H1 (cell line): Measurements from ENCODE around the gene ATF7IP2. TPM values are rescaled to one million over a fixed set of nuclear protein-coding genes. Genes with fewer than 3 reads are reported as not detected.

Experiments
- CTCF ChIA-PET: fragments of 300-600 bp; sonication (Branson Sonifier 250); formaldehyde crosslinking; loops from one replicate; lab custom pipeline; 2021; ENCODE audit not compliant: partially characterized antibody; lab: Charles Lee
- POLR2A ChIA-PET: fragments of 300-600 bp; sonication (Branson Sonifier 250); formaldehyde crosslinking; loops from one replicate; lab custom pipeline; 2021; ENCODE audit warnings: inconsistent platforms; ENCODE audit not compliant: partially characterized antibody; lab: Charles Lee
- DNase-seq, 2 experiments: peaks; one replicate each; pipeline versions ENCODE4 v3.0.0 to v3.0.0-alpha.2; 2010 to 2022; ENCODE audit warnings: low spot score in 2 of 2, low read depth in 1 of 2, mixed read lengths in 1 of 2
- FAIRE-seq: peaks from 2 replicates; lab custom pipeline; 2011; peaks lifted over from hg19 to GRCh38; lab: Jason Lieb, UNC
- H2AFZ ChIP-seq: 2 replicates; pipeline ENCODE4 v1.8.1; 2012; ENCODE audit warnings: low read length, inconsistent platforms
- H2AK5ac ChIP-seq: 2 replicates; pipeline ENCODE4 v1.6.1; 2013; ENCODE audit warnings: low read depth, low read length
- H2BK120ac ChIP-seq: replicated peaks from 2 replicates; pipeline ENCODE3; 2013; ENCODE audit warnings: low read depth, low read length, inconsistent platforms
- H2BK12ac ChIP-seq: 2 replicates; pipeline ENCODE4 v1.6.1; 2013; ENCODE audit warnings: low read depth, low read length
- H2BK15ac ChIP-seq: 2 replicates; pipeline ENCODE4 v1.6.1; 2013; ENCODE audit warnings: low read length
- H2BK20ac ChIP-seq: 2 replicates; pipeline ENCODE4 v1.6.1; 2013; ENCODE audit warnings: low read length
- H2BK5ac ChIP-seq: 2 replicates; pipeline ENCODE4 v1.6.1; 2013; ENCODE audit warnings: low read depth, low read length
- H3K14ac ChIP-seq: 2 replicates; pipeline ENCODE4 v1.6.1; 2013; ENCODE audit warnings: inconsistent platforms; ENCODE audit not compliant: insufficient read length
- H3K18ac ChIP-seq: 2 replicates; pipeline ENCODE4 v1.6.1; 2013; ENCODE audit warnings: low read length; ENCODE audit errors: extremely low read depth
- H3K23ac ChIP-seq: 2 replicates; pipeline ENCODE4 v1.6.1; 2013; ENCODE audit warnings: inconsistent platforms; ENCODE audit not compliant: insufficient read length
- H3K23me2 ChIP-seq: 2 replicates; pipeline ENCODE4 v1.6.1; 2013; ENCODE audit warnings: low read depth, low read length
- H3K27ac ChIP-seq: 2 replicates; pipeline ENCODE4 v1.6.1; 2011; ENCODE audit warnings: low read depth, low read length, inconsistent platforms
- H3K27me3 ChIP-seq, 4 experiments: replicated peaks in 1 of 4; 1 replicate in 1 of 4; 2 replicates in 3 of 4; pipeline versions ENCODE4 v1.6.1 to v1.8.1; 2011 to 2013; ENCODE audit warnings: low read length in 3 of 4, mild to moderate bottlenecking in 3 of 4, inconsistent platforms in 2 of 4, mixed read lengths in 2 of 4, moderate library complexity in 1 of 4; ENCODE audit not compliant: control insufficient read depth in 3 of 4, insufficient read depth in 3 of 4; ENCODE audit errors: extremely low read depth in 1 of 4
- H3K36me3 ChIP-seq, 4 experiments: 2 replicates each; pipeline versions ENCODE4 v1.6.1 to v1.8.1; 2011 to 2013; ENCODE audit warnings: mild to moderate bottlenecking in 4 of 4, low read length in 3 of 4, moderate library complexity in 2 of 4, control low read depth in 1 of 4, inconsistent platforms in 1 of 4; ENCODE audit not compliant: insufficient read depth in 4 of 4, control insufficient read depth in 2 of 4
- H3K4ac ChIP-seq: replicated peaks from 2 replicates; pipeline ENCODE3; 2013; ENCODE audit warnings: low read length, low read depth, mixed read lengths, inconsistent platforms; ENCODE audit not compliant: insufficient read length
- H3K4me1 ChIP-seq, 4 experiments: replicated peaks in 1 of 4; 1 replicate in 1 of 4; 2 replicates in 3 of 4; pipeline versions ENCODE4 v1.6.1 to v1.8.1; 2011 to 2013; ENCODE audit warnings: low read length in 3 of 4, inconsistent platforms in 2 of 4, mixed read lengths in 1 of 4; ENCODE audit not compliant: insufficient read depth in 4 of 4, control insufficient read depth in 3 of 4
- H3K4me2 ChIP-seq, 2 experiments: 2 replicates each; pipeline versions ENCODE4 v1.6.1 to v1.8.1; 2011 to 2013; ENCODE audit warnings: low read depth in 2 of 2, low read length in 2 of 2, control low read depth in 1 of 2, inconsistent platforms in 1 of 2, mild to moderate bottlenecking in 1 of 2; ENCODE audit not compliant: insufficient read depth in 1 of 2
- H3K4me3 ChIP-seq, 4 experiments: fragments of 200-600, 300-600 bp in 1 of 4; sonication (generic), shearing (Covaris generic), sonication (Bioruptor Twin) in 1 of 4; 2 replicates each; pipeline versions ENCODE4 v1.5.1 to v1.8.1; 2011 to 2016; ENCODE audit warnings: low read length in 4 of 4, low read depth in 3 of 4, control low read depth in 2 of 4, inconsistent platforms in 2 of 4, mild to moderate bottlenecking in 2 of 4, mixed read lengths in 1 of 4, moderate library complexity in 1 of 4; ENCODE audit not compliant: insufficient read depth in 2 of 4; ENCODE audit errors: extremely low read depth in 1 of 4
- H3K56ac ChIP-seq: replicated peaks from 2 replicates; pipeline ENCODE3; 2013; ENCODE audit warnings: low read depth, mild to moderate bottlenecking, mixed read lengths, low read length, inconsistent platforms; ENCODE audit not compliant: insufficient read length
- H3K79me1 ChIP-seq: 2 replicates; pipeline ENCODE4 v1.6.1; 2013; ENCODE audit warnings: low read depth, low read length, control low read depth
- H3K79me2 ChIP-seq, 2 experiments: 2 replicates each; pipeline versions ENCODE4 v1.6.1 to v1.8.1; 2012 to 2013; ENCODE audit warnings: low read length in 2 of 2, mild to moderate bottlenecking in 2 of 2, inconsistent platforms in 1 of 2; ENCODE audit not compliant: insufficient read depth in 2 of 2, control insufficient read depth in 1 of 2
- H3K9ac ChIP-seq, 4 experiments: replicated peaks in 1 of 4; 1 replicate in 1 of 4; 2 replicates in 3 of 4; pipeline versions ENCODE4 v1.6.1 to v1.8.1; 2011 to 2013; ENCODE audit warnings: low read depth in 3 of 4, low read length in 3 of 4, control low read depth in 2 of 4, mild to moderate bottlenecking in 2 of 4, moderate library complexity in 2 of 4, inconsistent platforms in 1 of 4; ENCODE audit errors: extremely low read depth in 1 of 4
- H3K9me3 ChIP-seq, 2 experiments: 2 replicates each; pipeline versions ENCODE4 v1.6.1 to v1.8.1; 2012 to 2013; ENCODE audit warnings: mild to moderate bottlenecking in 2 of 2, moderate library complexity in 2 of 2, control low read depth in 1 of 2, inconsistent platforms in 1 of 2, low read depth in 1 of 2, low read length in 1 of 2, mixed read lengths in 1 of 2; ENCODE audit not compliant: insufficient read depth in 2 of 2
- H4K20me1 ChIP-seq, 2 experiments: replicated peaks in 1 of 2; 2 replicates each; pipeline versions ENCODE3 to v1.8.1; 2011 to 2013; ENCODE audit warnings: inconsistent platforms in 2 of 2, low read length in 2 of 2, mild to moderate bottlenecking in 1 of 2; ENCODE audit not compliant: insufficient read depth in 2 of 2, control insufficient read depth in 1 of 2
- H4K5ac ChIP-seq: 2 replicates; pipeline ENCODE4 v1.6.1; 2013; ENCODE audit warnings: low read length, low read depth, mixed read lengths, inconsistent platforms; ENCODE audit not compliant: insufficient read length
- H4K8ac ChIP-seq: 2 replicates; pipeline ENCODE4 v1.8.0; 2013; ENCODE audit warnings: mild to moderate bottlenecking, moderate library complexity, low read length, inconsistent platforms; ENCODE audit not compliant: insufficient read depth; ENCODE audit errors: extremely low read depth
- H4K91ac ChIP-seq: replicated peaks from 2 replicates; pipeline ENCODE3; 2013; ENCODE audit warnings: low read length, mixed read lengths, inconsistent platforms; ENCODE audit not compliant: insufficient read length
- EGR1 ChIP-seq: IDR thresholded peaks from 2 replicates; pipeline ENCODE4 v1.6.1; 2011; ENCODE audit warnings: low read depth, low read length, borderline replicate concordance
- FOSL1 ChIP-seq: IDR thresholded peaks from 2 replicates; pipeline ENCODE4 v1.6.1; 2011; ENCODE audit warnings: mild to moderate bottlenecking, low read depth, low read length, moderate library complexity; ENCODE audit not compliant: insufficient read depth
- GTF2F1 ChIP-seq: IDR thresholded peaks from 2 replicates; pipeline ENCODE4 v1.6.1; 2012; ENCODE audit warnings: low read depth, low read length, improper control_type of control experiment, borderline replicate concordance
- KDM4A ChIP-seq: IDR thresholded peaks from one replicate; pipeline ENCODE4 v1.7.1; 2012; ENCODE audit warnings: low read depth, mild to moderate bottlenecking, moderate library complexity, low read length, inconsistent platforms; ENCODE audit not compliant: severe bottlenecking
- NANOG ChIP-seq: IDR thresholded peaks from 2 replicates; pipeline ENCODE4 v1.6.1; 2011; ENCODE audit warnings: low read length, low read depth, mild to moderate bottlenecking, inconsistent platforms; ENCODE audit not compliant: insufficient read depth, poor library complexity, severe bottlenecking
- POU5F1 ChIP-seq: IDR thresholded peaks from 2 replicates; pipeline ENCODE4 v1.6.1; 2011; ENCODE audit warnings: low read depth, mild to moderate bottlenecking, low read length, moderate library complexity
- RAD21 ChIP-seq, 2 experiments: IDR thresholded peaks in 1 of 2; conservative IDR thresholded peaks in 1 of 2; 2 replicates each; pipeline ENCODE4 v1.6.1; 2011; ENCODE audit warnings: low read depth in 2 of 2, low read length in 2 of 2, improper control_type of control experiment in 1 of 2, inconsistent platforms in 1 of 2, mild to moderate bottlenecking in 1 of 2, moderate library complexity in 1 of 2
- RFX5 ChIP-seq: IDR thresholded peaks from 2 replicates; pipeline ENCODE4 v1.6.1; 2011; ENCODE audit warnings: low read depth, low read length, improper control_type of control experiment, borderline replicate concordance
- RNF2 ChIP-seq: fragments of 200-900, 300-1000 bp; sonication (generic); IDR thresholded peaks from 2 replicates; pipeline ENCODE4 v1.7.1; 2016; ENCODE audit warnings: borderline replicate concordance, low read depth, mild to moderate bottlenecking, antibody characterized with exemption, low read length; ENCODE audit not compliant: poor library complexity, severe bottlenecking; ENCODE audit errors: missing control alignments
- TAF1 ChIP-seq: IDR thresholded peaks from 2 replicates; pipeline ENCODE4 v1.6.1; 2011; ENCODE audit warnings: mild to moderate bottlenecking, low read depth, low read length
- TCF12 ChIP-seq: IDR thresholded peaks from 2 replicates; pipeline ENCODE4 v1.6.1; 2011; ENCODE audit warnings: low read depth, mild to moderate bottlenecking, low read length
- YY1 ChIP-seq: IDR thresholded peaks from 2 replicates; pipeline ENCODE4 v1.6.1; 2011; ENCODE audit warnings: low read depth, mild to moderate bottlenecking, low read length
- WGBS, 2 experiments: shearing (Covaris generic) in 1 of 2; methylation state at CpG; one replicate each; pipeline versions ENCODE4 v1.1.6 to v1.1.7; 2013 to 2015; ENCODE audit warnings: low lambda C conversion rate in 2 of 2, mixed read lengths in 2 of 2, inconsistent platforms in 1 of 2, low coverage in 1 of 2, missing lambda C conversion rate in 1 of 2; ENCODE audit not compliant: insufficient replicate concordance in 2 of 2, insufficient coverage in 1 of 2, insufficient read length in 1 of 2; ENCODE audit errors: extremely low coverage in 1 of 2, missing lambda C conversion rate in 1 of 2; 5-methylcytosine and 5-hydroxymethylcytosine counted together
- polyA plus RNA-seq, 7 experiments: library from polyadenylated mRNA; depleted of rRNA in 3 of 7; stranded (reverse) in 5 of 7; unstranded in 2 of 7; fragments of >200 nt in 5 of 7; fragments of 200-250 nt in 2 of 7; gene quantifications; 1 replicate in 5 of 7; 2 replicates in 1 of 7; 4 replicates in 1 of 7; pipeline versions ENCODE4 v1.2.1 to v1.2.3, GENCODE V29; 2011 to 2013; ENCODE audit warnings: missing spikeins in 2 of 7, mixed read lengths in 2 of 7
- total RNA-seq: library from RNA; stranded (reverse); fragmentation: NEBNext Ultra II Directional; extraction: Animal tissue kit (Norgen Biotek cat#: 25700); gene quantifications from 2 replicates; pipeline ENCODE4 v1.2.1, GENCODE V29; 2021

Gene ATF7IP2
- total and polyA plus RNA-seq, 2 of the 8 experiments (the other 6 are each of a cell fraction or from before 2014, with no cell fraction given) = 28.7 to 32.8 TPM

DNA sequence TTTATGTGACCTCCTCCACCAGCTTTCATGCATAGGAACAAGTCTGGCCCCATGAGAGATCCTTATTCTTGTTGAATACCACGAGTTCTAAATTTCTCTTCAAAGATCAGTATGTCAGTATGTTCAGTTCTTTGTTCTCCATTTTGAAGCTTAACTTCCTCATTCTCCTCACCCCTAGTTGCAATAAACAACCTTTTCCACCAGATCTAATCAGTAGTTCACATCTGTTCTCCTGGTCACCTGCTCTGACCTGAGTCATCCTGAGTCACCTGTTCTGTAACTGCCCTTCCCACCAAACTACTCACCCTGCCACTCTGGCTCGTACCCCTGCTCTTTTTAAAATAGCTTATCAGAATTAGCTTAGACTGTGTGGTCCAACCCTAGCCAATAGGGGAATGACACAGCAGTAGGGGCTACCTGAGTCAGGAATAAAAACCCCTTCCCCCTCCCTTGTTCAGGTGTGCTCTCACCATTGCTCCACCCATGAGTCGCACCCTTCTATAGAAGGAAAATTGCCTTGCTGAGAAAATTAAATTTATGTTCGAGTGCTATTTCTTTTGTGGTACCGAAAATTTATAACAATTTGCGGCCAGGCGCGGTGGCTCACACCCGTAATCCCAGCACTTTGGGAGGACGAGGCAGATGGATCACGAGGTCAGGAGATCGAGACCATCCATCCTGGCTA, 100.0 kb downstream of the ATF7IP2 start:
- H2BK5ac ChIP-seq = no peak overlapping the region
- no peak overlapping the region for H3K18ac ChIP-seq
- H2BK12ac ChIP-seq = peak overlapping the region; percentile 13; the same call in 1 of the 2 replicates
- H4K5ac ChIP-seq = no peak overlapping the region
- no peak overlapping the region for H2BK20ac ChIP-seq
- no peaks in the 10 kb centered on the region for H3K79me1 ChIP-seq
- H2BK120ac ChIP-seq = no peak overlapping the region
- H3K23me2 ChIP-seq = no peaks in the 10 kb centered on the region
- no peaks in the 10 kb centered on the region for H3K4me1 ChIP-seq
- H3K36me3 ChIP-seq = peaks cover 0 to 4% (median 2%) of the 10 kb centered on the region in 4 experiments; a peak in 3 of 8 replicates
- no peak overlapping the region for H3K56ac ChIP-seq
- no peak overlapping the region for H3K4me2 ChIP-seq
- CTCF ChIA-PET = no interaction called here
- no peak overlapping the region for H4K8ac ChIP-seq
- H3K79me2 ChIP-seq = no peaks in the 10 kb centered on the region
- no peaks in the 10 kb centered on the region for H4K20me1 ChIP-seq
- WGBS, 2 experiments = 87% methylated on average over 12 of the region's 12 CpGs; no CpG with 5 or more reads in 1 of the 2 experiments
- no peak overlapping the region for H3K9ac ChIP-seq
- no peak overlapping the region for H3K23ac ChIP-seq
- H4K91ac ChIP-seq = no peak overlapping the region
- no peak overlapping the region for H3K4me3 ChIP-seq
- H3K4ac ChIP-seq = no peak overlapping the region
- H2AFZ ChIP-seq = no peak overlapping the region
- H2BK15ac ChIP-seq = no peak overlapping the region
- H3K27ac ChIP-seq = no peak overlapping the region
- TF ChIP-seq POU5F1 (no peak), KDM4A (no peak), TAF1 (no peak), RNF2 (no peak), TCF12 (no peak), GTF2F1 (no peak), RAD21 (IDR thresholded peaks at IDR 0.05 in 1 of 2, conservative IDR thresholded peaks at IDR 0.05 in 1 of 2; ENCODE audit: low read depth in 2 of 2, low read length in 2 of 2) (no peak), YY1 (no peak), RFX5 (no peak), FOSL1 (no peak), EGR1 (no peak), NANOG (no peak)
- H3K9me3 ChIP-seq = no peaks in the 10 kb centered on the region; a peak in 1 of 4 replicates
- no peak overlapping the region for H3K14ac ChIP-seq
- no peaks in the 10 kb centered on the region for H3K27me3 ChIP-seq
- DNase-seq = no peak
- no peak overlapping the region for H2AK5ac ChIP-seq
- no peak for FAIRE-seq
- POLR2A ChIA-PET = no interaction called here
